ENCODE measurements around the gene ABCA3.

GRCh38 chr16:2271848-2272461, 68.6 kb downstream of the ABCA3 start:
- no peak for TF ChIP-seq CTCF (conservative IDR thresholded peaks at IDR 0.05; ENCODE audit: low read depth in 2 of 2)
- TF ChIP-seq POLR2AphosphoS5 (IDR thresholded peaks at IDR 0.05; ENCODE audit: low read depth), result no peak
- TF ChIP-seq REST (IDR thresholded peaks at IDR 0.05; ENCODE audit: unreplicated experiment), result no peak
- no peak for TF ChIP-seq EZH2 (IDR thresholded peaks at IDR 0.05; ENCODE audit: low read depth, unreplicated experiment)
- no peak for TF ChIP-seq EZH2phosphoT487 (IDR thresholded peaks at IDR 0.05; ENCODE audit: unreplicated experiment)
- no peak for TF ChIP-seq ZNF462 (CRISPR knock-in tag; IDR thresholded peaks at IDR 0.05)
